GM19395 (cell line): ENCODE measurements around the gene ACBD3.

Experiments used
- ATAC-seq: cut with Tn5 transposase; IDR thresholded peaks from one replicate; pipeline ENCODE4 v1.9.1; 2021; ENCODE audit warnings: mild to moderate bottlenecking, moderate library complexity; ENCODE audit not compliant: unreplicated experiment

Gene ACBD3

DNA sequence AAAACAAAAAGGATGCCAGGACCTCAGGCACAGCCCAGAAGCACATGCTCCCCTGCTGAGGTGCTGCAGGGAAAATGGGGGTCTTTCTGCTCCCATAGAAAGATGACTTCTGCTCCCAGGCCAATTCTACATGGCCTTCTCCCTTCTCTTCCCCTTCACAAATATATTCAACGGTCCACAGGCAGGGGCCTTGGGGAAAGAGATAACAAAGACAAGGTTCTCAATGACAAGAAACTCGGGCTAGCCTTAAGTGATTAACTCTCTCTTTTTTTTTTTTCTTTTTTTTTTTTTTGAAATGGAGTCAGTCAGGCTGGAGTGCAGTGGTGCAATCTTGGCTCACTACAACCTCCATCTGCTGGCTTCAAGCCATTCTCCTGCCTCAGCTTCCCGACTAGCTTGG lies 69.9 kb downstream of the ACBD3 start:
- no peak for ATAC-seq

DNA sequence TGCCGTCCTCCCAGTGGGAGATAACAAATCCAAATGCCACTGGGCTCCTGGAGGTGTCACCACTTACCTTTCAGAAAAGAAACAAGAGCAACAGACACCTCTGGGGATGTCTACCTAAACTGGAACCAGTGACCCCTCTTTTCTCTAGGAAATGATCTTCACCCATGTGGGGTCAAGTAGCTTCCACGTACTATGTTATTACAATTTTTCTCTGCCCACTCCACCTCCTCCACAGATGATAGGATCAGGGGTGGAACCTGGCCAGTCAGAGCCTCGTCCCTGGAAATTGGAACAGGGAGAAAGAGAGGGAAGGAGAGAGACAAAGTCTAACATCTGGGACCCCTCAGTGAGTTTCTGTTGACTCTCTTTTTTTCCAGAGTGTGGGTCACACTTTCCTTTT lies 73.9 kb downstream of the ACBD3 start:
- ATAC-seq, result no peak

DNA sequence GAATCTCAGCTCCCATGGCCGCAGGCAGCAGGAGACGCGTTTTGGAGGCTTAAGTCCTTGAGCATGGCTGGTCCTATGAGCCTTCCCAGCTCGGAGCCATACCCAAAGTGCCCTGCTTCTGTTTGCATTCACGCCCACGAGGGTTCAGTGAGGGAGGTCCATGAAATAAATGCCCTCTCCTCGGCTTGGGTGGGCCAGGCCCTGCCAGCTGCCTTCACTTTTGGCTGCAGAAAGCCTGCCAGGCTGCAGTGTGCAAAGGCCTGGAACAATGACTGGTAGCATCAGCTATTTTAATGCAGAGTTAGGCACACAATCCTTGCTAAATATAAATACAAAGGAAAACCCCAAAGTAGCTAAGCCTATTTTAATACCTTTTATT lies 74.7 kb downstream of the ACBD3 start:
- ATAC-seq, result no peak

DNA sequence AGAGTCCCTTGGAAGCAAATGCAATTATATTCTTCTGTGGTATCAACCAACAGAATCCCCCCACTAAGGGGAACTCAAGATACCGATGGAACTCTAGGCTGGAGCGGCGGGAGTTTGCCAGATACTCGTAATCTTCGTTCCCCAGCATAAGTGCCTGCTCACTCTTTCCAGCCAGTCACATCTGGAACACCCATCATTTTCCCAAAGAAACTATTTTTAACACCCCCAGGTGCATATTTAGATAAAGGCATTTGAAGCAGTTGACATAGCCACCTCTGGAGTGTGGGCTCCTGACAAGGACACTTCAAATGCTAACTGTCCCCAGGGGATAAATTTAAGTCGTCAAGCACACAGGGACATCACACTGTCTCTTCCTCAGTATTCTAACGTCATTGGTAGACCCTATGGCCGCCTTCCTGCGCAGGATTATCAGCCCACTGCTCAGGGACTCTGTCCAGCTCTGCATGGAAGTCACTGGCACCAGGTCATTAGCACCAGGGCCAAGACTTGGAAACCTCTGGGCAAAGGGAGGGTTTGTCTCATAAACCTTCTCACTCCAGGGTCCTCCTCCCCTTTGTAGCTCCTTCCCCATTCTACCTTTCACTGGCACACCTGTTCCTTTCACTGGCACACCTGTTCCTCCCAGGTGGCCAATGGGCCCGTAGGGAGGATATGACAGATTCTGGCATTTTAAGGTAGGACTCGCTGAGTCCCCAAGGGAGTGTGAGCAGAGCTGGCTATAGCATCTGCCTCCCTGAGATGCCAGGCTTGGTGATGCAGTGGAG lies 75.3 kb downstream of the ACBD3 start:
- ATAC-seq, result no peak

DNA sequence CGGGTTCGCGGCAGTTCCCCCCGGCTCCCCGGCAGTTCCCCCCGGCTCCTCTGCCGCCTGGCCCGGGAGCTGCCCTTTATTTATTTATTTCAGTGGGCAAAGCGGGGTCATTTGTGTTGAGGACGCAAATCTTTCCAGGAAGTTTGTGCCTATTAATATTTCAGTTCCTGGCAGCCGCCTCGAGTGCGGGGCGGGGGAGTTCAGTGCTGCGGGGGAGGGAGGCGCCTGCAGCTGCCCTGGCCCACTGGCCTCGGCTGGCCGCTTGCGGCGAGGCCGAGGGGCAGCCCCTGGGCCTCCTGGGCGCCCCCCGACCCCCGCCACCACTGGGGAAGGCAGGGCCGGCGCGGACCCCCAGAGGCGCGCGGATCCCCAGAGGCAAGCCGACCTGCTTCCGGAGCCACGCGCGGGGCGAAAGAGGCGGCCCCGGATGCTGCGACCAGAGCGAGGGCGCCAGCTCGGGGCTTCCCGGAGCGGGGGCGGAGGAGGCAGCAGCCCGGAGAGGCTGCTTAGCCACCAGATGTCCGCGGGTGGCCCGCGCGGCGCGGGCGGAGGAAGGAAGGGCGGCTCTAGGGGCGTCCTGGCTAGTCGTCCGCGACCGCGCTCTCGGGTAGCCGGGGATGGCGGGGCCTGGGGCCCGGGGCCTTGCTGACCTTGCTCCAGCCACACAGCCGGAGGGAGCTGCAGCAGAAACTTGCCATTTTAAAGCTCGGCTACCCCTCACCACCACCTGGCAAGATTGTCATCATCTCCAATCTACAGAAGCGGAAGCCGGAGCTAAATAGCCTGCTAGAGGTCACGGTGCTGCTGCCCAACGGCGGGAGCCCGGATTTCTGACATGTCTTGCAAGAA lies 76.1 kb downstream of the ACBD3 start:
- ATAC-seq, result peak; percentile 74

DNA sequence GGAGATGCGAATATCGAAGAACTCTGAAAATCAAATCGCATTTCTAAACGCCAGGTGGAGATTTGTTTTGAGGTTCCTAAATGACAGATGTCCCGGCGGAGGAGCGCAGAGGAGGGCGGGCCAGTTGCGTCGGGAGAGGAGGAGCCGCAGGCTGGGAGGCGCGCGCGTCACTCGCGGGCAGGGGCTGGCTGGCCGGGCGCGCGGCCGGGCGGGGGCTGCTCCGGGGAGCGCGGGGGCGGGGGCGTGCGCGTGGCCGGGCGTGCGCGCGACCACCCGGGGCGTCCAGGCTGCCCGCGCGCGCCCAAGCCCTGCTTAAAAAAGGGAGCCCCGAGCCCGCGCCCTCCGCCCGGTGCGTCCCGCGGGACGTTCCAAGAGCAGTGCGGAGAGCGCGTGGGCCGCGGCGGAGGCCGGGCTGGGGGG lies 76.7 kb downstream of the ACBD3 start:
- peak; percentile 73 for ATAC-seq

DNA sequence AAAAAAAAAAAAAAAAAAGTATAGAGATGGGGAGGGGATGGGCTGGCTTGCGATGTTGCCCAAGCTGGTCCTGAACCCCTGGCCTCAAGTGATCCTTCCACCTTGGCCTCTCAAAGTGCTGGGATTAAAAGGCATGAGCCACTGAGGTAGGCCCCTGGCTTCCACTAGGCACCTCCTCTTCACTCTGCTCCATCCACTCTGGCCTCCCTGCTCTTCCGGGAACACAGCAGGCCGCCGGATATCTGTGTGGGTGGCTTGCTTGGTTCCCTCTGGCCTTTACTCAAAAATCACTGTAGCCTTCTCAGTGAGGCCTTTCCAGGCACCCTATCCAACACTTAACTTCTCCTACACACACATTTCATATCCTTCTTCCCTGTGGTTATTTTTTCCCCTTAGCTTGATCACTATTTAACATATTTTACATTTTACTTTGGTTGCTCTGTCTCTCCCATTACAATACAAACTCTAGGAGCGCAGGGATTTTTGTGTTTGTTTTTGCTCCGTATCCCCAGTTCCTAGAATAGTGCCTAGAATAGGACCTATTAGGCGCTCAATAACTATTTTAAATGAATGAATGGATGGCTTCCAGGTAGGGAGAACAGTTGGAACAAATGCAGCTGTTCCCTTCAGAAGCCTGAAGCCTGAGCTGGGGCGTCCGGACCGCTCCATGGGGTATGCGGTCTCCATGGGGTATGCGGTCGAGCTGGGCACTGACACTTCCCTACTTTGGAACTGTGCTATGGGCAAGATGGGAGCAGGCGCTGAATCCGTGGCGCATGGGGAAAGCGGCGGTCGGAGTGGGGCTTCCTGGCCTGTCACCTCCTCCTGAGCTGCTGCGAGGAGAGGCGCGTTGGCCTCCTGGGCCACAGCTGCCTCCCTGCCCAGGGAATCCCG lies 77.4 kb downstream of the ACBD3 start:
- peak; percentile 12 for ATAC-seq

DNA sequence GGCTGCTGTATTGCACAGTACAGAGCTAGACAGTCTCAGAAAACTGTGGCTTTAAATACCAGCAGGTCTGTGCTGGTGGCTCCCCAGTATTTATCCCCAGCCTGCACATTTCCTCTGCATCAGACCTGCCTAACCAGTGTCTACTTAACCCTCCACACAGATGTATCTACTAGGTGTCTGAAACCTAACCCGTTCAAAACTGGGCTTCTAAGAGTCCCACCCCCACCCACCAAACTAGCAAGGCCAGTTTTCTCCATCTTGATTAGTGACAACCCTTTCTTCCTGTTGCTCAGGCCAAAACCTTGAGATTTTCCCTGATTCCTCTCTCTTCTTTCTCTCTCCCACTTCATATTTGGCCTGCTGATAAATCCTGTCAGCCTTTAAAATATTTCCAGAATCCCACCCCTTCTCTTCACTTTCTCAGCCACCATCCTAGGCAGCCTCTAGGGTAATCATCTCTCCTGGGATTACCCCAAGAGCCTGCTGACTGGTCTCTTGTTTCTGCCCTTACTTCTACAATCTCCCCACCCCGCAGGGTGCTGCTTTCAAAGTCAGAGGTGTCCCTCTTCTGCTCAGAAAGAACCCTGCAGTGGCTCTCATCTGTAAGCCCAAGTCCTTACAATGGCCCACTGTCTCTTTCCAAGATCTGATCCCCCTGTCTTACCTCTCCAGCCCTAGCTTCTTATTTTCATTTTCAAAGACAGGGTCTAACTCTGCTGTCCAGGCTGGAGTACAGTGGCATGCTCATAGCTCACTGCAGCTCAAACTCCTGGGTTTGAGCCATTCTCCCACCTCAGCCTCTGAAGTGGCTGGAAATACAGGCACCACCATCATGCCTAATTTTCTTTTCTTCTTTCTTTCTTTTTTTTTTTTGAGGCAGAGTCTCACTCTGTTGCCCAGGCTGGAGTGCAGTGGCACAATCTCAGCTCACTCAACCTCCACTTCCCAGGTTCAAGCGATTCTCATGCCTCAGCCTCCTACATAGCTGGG lies 78.8 kb downstream of the ACBD3 start:
- no peak for ATAC-seq

DNA sequence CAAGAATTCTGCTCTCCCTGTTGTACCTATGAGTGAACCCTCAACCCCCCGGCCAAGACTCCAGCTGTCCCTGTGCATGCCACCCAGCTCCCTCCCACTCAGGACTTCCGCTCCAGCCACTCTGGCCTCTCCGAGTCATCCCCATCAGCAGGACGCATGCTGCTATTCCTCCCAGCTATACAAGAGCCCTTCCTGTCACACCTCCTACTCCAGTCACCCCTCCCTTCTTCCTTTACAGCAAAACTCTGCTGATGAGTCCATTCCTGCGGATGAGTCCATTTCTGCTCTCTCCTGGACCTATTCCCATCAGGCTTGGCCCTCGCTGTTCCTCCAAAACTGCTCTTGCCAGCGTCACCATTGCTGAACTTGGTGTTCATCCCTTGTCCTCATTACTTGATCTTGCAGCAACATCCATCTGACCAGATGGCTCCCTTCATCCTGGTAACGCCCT lies 81.8 kb downstream of the ACBD3 start:
- ATAC-seq, result no peak

DNA sequence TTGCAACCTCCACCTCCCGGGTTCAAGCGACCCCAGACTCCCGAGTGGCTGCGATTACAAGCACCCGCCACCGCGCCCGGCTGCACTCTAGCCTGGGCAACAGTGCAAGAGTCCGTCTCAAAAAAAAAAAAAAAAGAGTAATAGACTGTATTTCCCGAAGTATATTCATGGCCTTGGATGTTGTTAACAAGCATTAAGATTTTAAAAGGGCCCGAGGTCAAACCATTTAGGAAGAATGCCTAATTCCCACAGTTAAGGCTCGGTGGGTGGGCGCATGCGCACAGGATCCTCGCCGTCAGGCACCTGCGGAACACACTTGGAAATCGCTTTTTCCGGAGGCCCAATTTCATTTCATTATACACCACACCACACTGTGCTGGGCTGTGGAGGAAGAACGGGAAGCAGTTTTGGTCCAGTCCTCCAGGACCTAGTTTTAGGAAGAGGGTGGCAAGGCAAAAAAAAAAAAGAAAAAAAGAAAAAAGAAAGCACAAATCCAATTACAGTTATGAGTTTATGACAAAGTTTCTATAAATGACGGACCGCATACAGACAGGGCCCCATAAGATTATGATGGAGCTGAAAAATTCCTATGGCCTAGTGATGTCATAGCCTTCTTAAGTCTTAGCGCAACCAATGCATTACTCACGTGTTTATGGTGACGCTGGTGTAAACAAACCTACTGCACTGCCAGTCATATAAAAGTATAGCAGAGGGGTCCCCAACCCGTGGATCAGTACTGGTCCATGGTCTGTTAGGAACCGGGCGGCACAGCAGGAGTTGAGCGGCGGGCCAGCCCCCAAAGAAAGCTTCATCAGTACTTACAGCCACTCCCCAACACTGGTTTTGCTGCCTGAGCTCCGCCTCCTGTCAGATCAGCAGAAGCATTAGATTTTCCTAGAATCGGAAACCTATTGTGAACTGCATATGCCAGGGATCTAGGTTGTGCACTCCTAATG lies 85.8 kb downstream of the ACBD3 start:
- ATAC-seq, result peak; percentile 54

DNA sequence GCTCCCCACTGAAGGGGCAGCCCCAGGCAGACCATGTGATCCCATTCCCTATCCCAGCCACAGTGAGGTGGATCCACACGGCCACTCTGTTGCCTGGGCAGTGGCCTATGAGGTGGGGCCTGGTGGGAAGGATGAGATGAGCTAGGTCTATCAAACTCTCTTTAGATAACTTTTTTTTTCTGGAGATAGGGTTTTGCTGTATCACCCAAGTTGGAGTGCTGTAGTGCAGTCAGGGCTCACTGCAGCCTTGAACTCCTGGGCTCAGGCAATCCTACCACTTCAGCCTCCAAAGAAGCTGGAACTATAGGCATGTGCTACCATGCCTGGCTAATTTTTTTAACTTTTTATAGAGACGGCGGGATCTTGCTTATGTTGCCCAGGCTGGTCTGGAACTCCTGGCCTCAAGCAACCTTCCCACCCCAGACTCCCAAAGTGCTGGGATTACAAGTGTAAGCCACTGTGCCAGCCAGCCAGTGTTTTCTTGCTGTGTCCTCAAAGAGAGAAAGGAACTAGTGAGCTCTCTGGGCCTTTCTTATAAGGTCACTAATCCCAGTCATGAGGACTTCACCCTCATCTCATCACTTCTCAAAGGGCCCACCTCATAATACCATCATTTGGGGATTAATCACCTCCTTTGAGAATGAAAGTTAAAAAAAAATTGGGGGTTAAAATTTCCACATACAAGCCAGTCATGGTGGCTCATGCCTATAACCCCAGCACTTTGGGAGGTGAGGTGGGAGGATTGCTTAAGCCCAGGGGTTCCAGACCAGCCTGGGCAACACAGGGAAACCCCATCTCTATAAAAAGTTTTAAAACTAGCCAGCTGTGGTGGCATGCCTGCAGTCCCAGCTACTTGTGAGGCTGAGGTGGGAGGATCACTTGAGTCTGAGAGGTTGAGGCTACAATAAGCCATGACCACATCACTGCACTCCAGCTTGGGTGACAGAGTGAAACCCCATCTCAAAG lies 87.4 kb downstream of the ACBD3 start:
- no peak for ATAC-seq

DNA sequence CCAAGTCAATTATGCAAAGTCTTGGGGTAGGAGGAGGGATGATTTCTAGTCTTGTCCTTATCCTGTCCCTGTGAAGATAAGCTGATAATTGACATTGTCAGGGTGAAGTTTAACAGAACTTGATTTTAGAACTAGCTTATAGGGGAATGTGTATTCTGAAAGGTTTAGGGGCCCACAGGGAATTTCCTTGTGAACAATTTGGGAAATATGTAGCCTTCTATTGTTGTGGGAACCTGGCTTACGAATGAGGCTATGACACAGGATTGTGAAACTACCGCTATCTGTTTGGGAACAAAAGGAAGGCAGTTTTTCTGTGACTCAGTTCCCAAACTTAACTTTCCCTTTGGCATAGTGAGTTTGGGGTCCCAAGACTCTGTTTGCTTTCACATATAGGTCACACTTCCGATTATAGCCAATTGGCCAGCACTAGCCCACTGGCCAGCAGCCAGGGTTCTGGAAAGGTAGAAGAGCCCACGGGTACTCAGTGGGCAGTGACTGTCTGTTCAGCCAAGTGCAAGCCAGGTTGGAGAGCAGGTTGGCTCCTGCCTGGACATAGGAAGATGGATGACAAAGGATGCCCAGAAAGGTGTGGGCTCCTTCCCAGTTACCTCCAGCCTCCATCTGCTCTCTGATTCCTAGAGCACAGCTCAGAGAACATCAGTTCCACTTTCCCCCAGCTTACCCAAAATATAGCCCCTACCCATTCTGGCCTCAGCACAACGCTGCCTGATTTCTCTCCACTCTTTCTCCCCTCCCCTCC lies 88.5 kb downstream of the ACBD3 start:
- no peak for ATAC-seq

DNA sequence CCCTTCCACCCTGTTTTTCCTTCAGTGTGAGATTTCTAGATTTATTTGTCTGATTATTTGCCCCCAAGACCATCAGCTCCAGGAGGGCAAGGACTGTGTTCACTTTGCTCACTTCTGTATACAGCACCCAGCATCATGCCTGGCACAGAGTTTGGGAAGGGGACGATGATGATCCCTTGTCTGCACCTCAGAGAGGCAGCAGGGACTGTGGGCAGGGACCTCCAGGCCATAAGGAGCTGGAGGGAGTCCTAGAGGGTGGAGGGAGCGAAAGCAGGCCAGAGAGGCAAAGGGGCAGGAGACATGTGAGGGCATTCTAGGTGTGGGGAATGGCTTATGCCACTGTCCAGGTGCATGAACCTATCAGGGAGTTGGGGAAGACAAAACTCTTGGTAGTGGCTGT lies 91.3 kb downstream of the ACBD3 start:
- ATAC-seq, result no peak
